Measurements from ENCODE around the gene LHFPL6. TPM values are rescaled to one million over a fixed set of nuclear protein-coding genes. Genes with fewer than 3 reads are reported as not detected.
"Not testable (repeated sequence)": the region's sequence is repeated elsewhere in the genome, so short reads cannot be mapped to it uniquely, and the experiment has no call there.

The LHFPL6 gene
- polyA plus RNA-seq, 1 donor = 31.4 TPM

- DNase-seq = no peak
Observed at GRCh38 chr13:39347926-39348901, 254.8 kb downstream of the LHFPL6 start.

GRCh38 chr13:39345982-39346381, 257.0 kb downstream of the LHFPL6 start:
- no peak for DNase-seq

GRCh38 chr13:39341251-39341650, 261.7 kb downstream of the LHFPL6 start:
- DNase-seq = no peak

DNA sequence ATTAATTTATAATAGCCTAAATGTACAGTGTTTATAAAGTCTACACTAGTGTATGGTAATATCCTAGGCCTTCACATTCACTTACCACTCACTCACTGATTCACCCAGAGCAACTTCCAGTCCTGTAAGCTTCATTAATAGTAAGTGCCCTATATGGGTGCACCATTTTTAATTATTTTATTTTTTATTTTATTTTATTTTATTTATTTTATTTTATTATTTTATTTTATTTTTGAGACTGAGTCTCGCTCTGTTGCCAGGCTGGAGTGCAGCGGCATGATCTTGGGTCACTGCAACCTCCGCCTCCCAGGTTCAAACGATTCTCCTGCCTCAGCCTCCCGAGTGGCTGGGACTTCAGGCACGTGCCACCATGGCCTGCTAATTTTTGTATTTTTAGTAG, 264.9 kb downstream of the LHFPL6 start:
- DNase-seq = not testable (repeated sequence)

GRCh38 chr13:39336937-39337336, 266.1 kb downstream of the LHFPL6 start:
- DNase-seq = no peak

DNA sequence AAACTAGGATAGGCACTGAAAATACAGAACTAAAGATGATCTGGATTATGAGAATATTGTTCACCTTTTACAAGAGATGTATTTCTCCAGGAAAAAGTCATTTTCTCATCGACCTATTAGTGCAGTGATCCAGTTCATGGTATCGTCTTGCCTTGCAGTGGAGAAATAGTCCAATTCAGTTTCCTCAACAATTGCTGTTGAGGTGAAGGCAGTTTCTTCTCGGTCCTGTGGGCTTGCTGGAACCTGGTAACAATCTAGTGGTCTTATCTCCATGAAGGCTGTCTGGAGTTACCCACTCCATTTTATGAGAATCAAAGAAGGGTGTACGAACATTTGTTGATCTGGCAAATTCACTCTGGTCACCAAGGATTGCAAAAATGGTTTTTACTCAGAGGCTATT, 266.8 kb downstream of the LHFPL6 start:
- no peak for DNase-seq

DNA sequence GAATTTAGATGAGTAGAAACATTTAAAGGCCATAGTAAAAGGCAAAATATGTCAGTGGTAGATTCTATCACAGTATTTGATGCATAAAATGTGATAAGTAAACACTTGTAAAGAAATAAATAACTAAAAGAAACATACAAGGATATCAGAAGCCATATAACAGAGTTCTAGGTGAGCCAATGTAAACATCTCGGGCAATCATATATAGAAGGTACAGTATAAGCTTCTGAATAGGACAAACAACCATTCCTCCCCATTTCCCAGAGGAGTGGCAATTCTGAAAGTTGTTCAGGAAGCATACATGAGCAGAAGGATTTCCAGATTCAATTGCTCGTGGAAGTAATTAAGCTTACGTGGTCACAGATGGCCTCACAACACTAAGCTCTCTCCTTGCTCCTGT, 267.3 kb downstream of the LHFPL6 start:
- DNase-seq = no peak

- DNase-seq = no peak
Observed at GRCh38 chr13:39330504-39330903, 272.5 kb downstream of the LHFPL6 start.

DNA sequence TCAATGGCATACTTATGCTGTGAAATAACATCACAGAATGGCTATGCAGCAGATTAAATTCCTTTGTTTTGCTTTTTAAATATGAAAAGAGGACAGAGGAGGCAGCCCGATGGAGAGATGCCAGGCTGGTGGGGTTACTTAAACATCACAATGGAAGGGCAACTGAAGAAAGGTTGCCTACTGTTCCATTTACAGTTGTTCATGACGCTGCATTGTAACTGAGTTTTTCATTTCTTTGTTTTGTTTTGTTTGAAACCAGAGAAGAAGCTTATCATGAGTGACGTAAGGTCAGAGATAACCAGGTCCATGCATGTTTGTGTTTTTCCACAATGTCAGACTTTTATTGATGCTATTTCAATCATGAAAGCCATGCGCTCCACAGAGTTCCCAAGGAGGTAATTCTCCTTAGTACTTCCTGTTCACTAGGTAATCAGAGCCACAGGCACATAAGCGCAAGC, 273.8 kb downstream of the LHFPL6 start:
- no peak for DNase-seq

DNA sequence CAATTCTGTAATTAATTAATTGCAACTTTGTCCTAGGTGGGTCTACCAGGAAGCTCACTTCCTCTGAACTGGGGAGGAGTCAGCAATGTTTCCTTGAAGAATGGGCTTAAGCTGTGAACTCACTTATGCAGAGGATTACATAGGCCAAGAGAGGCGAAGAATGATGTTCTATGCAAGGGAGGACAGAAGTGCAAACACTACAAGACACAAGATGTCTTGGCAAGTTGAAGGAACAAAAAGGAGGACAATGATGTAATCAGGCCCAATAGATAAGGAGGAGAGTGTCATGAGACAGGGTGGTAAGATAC, 275.9 kb downstream of the LHFPL6 start:
- DNase-seq = no peak

DNA sequence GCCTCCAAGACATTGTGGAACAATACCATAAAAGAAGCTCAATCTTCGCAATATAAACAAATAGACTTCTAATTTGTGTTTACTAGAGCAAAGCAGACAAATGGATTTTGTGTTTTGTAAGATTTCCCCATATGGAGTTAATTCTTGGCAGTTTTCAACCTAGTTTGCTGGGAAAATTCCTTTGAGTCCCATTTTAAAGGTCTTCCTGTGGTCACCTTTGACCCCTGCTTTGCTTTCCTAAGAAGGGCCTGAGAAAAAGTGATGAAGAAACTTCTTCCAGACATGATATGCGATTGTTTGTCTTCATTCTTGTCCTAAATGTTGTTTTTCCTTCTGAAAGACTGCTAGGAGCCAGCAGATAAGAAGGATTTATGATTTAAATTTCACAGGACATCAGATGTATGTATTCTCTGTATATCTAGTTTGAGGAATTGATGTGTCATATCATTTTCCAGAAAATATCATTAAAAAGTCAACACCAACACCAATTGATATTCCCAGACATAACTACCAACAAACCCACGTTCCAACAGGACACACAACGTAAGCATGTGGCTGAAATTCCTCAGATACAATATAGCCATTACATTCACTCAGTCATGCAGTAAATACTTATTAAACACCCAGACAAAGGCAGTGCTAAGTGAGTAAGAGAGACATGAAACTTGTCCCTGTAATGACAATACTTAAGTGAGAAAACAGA, 276.4 kb downstream of the LHFPL6 start:
- DNase-seq = peak; percentile 32

DNA sequence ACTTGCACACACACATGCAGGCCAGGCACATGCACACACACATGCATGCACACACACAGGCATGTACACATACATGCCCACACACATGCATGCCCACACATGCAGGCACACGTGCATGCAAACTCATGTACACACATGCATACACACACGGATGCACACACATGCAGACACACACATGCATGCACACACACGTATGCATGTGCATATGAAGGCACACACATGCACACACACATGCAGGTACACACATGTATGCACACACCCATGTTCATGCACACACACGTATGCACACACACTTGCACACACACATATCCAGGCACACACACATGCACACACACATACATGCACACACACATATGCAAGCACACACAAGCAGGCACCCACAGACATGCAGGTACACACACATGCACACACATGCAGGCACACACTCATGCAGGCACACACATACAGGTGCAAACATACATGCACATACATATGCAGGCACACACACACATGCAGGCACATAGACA, 278.1 kb downstream of the LHFPL6 start:
- DNase-seq = no peak

DNA sequence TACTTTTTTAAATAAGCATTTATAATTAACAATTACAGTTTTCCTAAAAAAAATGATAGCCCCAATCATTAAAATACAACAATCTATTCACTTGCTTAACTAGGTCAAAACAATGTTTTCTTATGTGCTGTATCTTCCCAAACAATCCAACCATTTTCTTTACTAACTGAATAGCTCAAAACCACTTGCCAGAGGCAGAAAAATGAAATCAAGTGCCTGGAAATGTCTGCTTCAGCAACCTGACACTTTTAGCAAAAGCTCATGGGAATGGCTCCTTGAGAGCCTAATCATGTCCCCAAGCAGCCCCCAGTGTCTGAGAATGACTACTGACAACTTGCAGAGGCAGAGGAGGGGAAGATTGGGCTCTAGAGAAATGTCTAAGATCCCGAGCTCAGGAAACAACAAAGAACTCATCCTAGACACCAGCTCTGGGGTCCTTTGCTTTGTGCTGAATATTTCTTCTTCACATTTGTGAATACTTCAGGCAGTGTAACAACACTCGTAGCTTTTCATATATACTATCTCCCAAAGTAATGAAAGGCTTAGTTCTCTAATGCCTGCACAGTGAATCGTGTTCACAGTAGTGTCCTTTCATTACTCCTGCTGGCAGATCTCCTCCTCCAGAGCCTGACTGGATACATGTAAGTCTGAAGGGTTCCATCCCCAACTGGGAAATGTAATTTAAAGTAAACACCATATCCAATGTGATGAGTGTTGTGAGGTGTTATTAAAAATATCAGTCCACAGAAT, 280.0 kb downstream of the LHFPL6 start:
- no peak for DNase-seq

DNA sequence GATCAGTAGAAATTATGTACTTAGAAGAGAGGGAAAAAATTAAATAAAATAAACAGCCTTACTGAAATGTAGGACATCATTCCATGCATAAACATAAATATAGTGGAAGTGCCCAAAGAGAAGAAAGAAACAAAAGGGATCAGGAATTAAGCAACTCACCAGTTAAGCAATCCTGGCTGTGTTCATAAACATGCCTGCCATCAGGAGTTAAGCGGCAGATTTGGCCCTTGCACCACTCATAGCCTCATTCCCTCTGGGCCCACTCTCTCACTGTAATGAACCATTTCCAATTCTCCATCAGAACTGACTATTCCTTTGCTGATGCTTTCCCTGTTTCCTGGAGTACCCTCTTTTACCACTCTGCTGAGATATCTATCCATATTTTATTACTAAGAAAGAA, 281.4 kb downstream of the LHFPL6 start:
- DNase-seq = no peak

DNA sequence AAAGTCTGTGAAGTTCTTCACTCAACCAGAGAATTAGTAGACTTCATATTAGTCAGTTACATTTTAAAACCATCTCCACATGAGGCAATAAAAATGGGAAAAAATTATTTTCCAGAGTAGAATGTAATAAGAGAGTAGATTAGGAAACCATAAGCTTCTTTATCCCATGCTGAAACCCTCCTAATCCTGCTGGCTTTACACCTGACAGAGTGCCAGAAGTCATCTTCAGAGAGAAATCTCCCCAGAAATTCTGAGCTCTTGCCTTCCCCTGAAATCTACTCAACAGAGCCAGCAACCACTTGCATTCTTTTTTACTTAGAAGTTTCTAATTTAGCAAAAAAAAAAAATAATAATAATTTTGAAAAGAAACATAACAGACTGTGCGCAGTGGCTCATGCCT, 284.8 kb downstream of the LHFPL6 start:
- DNase-seq = no peak

DNA sequence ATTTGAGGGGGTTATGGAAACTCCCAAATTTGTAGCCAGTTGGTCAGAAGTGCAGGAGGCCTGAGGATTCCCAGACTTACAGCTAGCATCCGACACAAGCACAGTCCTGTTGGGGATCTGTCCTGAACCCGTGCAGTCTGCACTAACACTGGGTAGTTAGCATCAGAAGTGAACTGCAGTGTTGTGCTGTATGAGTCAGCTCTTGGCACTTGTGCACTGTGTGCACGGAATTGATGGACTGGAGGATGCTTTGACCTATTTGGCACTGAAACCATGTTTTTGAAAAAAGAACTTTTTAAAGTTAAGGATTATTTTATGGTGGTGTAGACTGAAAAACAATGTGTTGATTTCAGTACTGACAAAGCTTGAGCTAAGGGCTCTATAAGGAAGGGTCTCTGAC, 285.7 kb downstream of the LHFPL6 start:
- no peak for DNase-seq

- DNase-seq = no peak
Observed at GRCh38 chr13:39315796-39316195, 287.2 kb downstream of the LHFPL6 start.

- DNase-seq = no peak
Observed at GRCh38 chr13:39313721-39314120, 289.3 kb downstream of the LHFPL6 start.

- no peak for DNase-seq
Observed at GRCh38 chr13:39312596-39312995, 290.4 kb downstream of the LHFPL6 start.

DNA sequence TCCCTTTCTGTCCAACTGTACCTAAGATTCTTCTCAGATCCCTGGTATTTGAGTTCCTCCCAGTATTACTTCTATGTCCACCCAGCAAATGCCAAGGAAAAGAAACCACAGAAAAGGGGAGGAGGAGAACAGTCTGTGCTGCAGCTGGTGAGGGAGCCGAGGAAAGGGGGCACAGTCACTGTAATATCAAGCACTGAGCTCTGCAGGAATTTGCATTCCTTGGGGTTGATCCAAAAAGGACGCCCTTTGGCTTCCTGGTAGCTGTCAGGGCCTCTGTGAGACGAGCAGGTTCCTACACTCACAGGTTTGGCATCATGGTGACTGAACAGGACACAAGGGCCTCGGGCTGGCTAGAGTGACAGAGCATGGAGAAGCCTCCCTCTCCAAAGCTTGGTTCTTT, 291.4 kb downstream of the LHFPL6 start:
- DNase-seq = no peak

- DNase-seq = no peak
Observed at GRCh38 chr13:39310961-39311360, 292.0 kb downstream of the LHFPL6 start.

Measured in left kidney (tissue), 2 donors.